Measurements from ENCODE around the gene QSER1. TPM values are rescaled to one million over a fixed set of nuclear protein-coding genes. Genes with fewer than 3 reads are reported as not detected.
A peak's percentile ranks its signal among the peaks of the same experiment; 100 is the strongest.

The QSER1 gene
- total and polyA plus RNA-seq, 9 of the 15 experiments (the other 6 are each of a cell fraction or from before 2014, with no cell fraction given): 5.8 to 33.6 (median 22.3) TPM

GRCh38 chr11:33015621-33016551, 123.3 kb downstream of the QSER1 start, which contains the start of gene DEPDC7 (continued):
- TF ChIP-seq ZBTB40 (IDR thresholded peaks at IDR 0.05) (peak; percentile 3), ZBTB40 (CRISPR knock-in tag; IDR thresholded peaks at IDR 0.05) (no peak), RBM39 (optimal IDR thresholded peaks at IDR 0.05; ENCODE audit: low read depth, low read length) (no peak), ZNF282 (CRISPR knock-in tag; IDR thresholded peaks at IDR 0.05) (no peak), ZNF165 (CRISPR knock-in tag; IDR thresholded peaks at IDR 0.05; ENCODE audit: borderline replicate concordance) (no peak), SRSF7 (optimal IDR thresholded peaks at IDR 0.05; ENCODE audit: low read depth, low read length) (no peak), FOXK1 (CRISPR knock-in tag; IDR thresholded peaks at IDR 0.05; ENCODE audit: borderline replicate concordance) (no peak), SMAD4 (CRISPR knock-in tag; conservative IDR thresholded peaks at IDR 0.05) (no peak; the same call in 1 of the 2 replicates), NCOR1 (IDR thresholded peaks at IDR 0.05) (no peak), AFF1 (IDR thresholded peaks at IDR 0.05; ENCODE audit: low read depth in 1 of 2, partially characterized antibody in 2 of 2) (no peak), NFE2 (IDR thresholded peaks at IDR 0.05; ENCODE audit: low read depth) (no peak), NCOA2 (IDR thresholded peaks at IDR 0.05; ENCODE audit: partially characterized antibody in 2 of 2) (no peak)
